Naive thymus-derived CD8-positive, alpha-beta T cell (primary cell): ENCODE measurements around the gene CDK10. TPM values are rescaled to one million over a fixed set of nuclear protein-coding genes. Genes with fewer than 3 reads are reported as not detected.

ENCODE experiments used
- ATAC-seq, 2 donors: fragments of 150-1000 bp; cut with Tn5 transposase in 1 of 2; sonication (Bioruptor Pico), chemical (Tn5 transposase) in 1 of 2; 1 replicate in 1 of 2; 2 replicates in 1 of 2; pipeline ENCODE4 v1.10.0; 2021; ENCODE audit warnings: mild to moderate bottlenecking in 2 of 2, moderate library complexity in 2 of 2
- POLR2A ChIA-PET: fragments of 350-600 bp; sonication (Branson Sonifier 250); formaldehyde crosslinking; loops from one replicate; lab custom pipeline; 2021; ENCODE audit warnings: antibody characterized with exemption; lab: Charles Lee
- DNase-seq, 10 donors: peaks; one replicate each; pipeline versions ENCODE4 v3.0.0 to v3.0.0-alpha.2; 2020 to 2022
- H3K27ac Mint-ChIP-seq, 10 donors: one replicate each; pipeline ENCODE4 v1.8.0; 2020 to 2022; ENCODE audit warnings: mild to moderate bottlenecking in 10 of 10, mixed read lengths in 10 of 10, moderate library complexity in 4 of 10, inconsistent platforms in 1 of 10
- H3K27me3 Mint-ChIP-seq, 5 donors: one replicate each; pipeline ENCODE4 v1.8.0; 2021 to 2022; ENCODE audit warnings: mixed read lengths in 5 of 5
- H3K36me3 Mint-ChIP-seq, 3 donors: one replicate each; pipeline ENCODE4 v1.8.0; 2020 to 2022; ENCODE audit warnings: mixed read lengths in 3 of 3, mild to moderate bottlenecking in 2 of 3, inconsistent platforms in 1 of 3
- H3K4me1 Mint-ChIP-seq, 4 donors: one replicate each; pipeline ENCODE4 v1.8.0; 2021 to 2022; ENCODE audit warnings: mixed read lengths in 4 of 4
- H3K4me3 Mint-ChIP-seq, 10 donors: one replicate each; pipeline ENCODE4 v1.8.0; 2020 to 2022; ENCODE audit warnings: mild to moderate bottlenecking in 10 of 10, mixed read lengths in 10 of 10, moderate library complexity in 6 of 10, inconsistent platforms in 1 of 10
- H3K9me3 Mint-ChIP-seq, 9 donors: one replicate each; pipeline ENCODE4 v1.8.0; 2020 to 2022; ENCODE audit warnings: mixed read lengths in 9 of 9, mild to moderate bottlenecking in 3 of 9, inconsistent platforms in 1 of 9, moderate library complexity in 1 of 9
- polyA plus RNA-seq, 3 donors: library from polyadenylated mRNA; unstranded; fragments of 300-500 nt; fragmentation: Illumina TruSeq; gene quantifications; one replicate each; pipeline ENCODE4 v1.2.3, GENCODE V29; 2021
- total RNA-seq, 8 experiments: library from RNA in 2 of 8; stranded (reverse) in 2 of 8; gene quantifications; one replicate each; pipeline ENCODE4 v1.2.3 and lab custom pipeline; 2021 to 2026

CDK10 gene
- 100 to 1,000 TPM; 129 to 135 TPM for total RNA-seq
- polyA plus RNA-seq, result 10 to 100 TPM; 25.4 to 63.3 (median 27.3) TPM
- total RNA-seq (lab: John Stamatoyannopoulos, UW), result 72.5 to 127 (median 92.8) reads per million in 6 experiments

- H3K4me3 Mint-ChIP-seq, result peak within 1 kb of the TSS; percentile 86 to 96 (median 92)
- peak; percentile 80 to 98 (median 88) for DNase-seq
- H3K27me3 Mint-ChIP-seq, result no peaks in the 10 kb centered on the region
- POLR2A ChIA-PET, result interaction anchor here (0.5 to 3.2 kb wide), 10 partner anchors 13 to 187 kb away, joined by 3 to 36 read pairs (median 6); partner anchors contain the start of genes CHMP1A, SPATA2L, SPATA33 and TCF25
- H3K9me3 Mint-ChIP-seq, result no peaks in the 10 kb centered on the region
- ATAC-seq, result peak; percentile 90 to 93
- peaks cover 0 to 20% (median 0%) of the 10 kb centered on the region in 3 donors for H3K36me3 Mint-ChIP-seq
- peak within 1 kb of the TSS; percentile 22 to 96 (median 92) for H3K27ac Mint-ChIP-seq
- peaks cover 8 to 25% (median 15%) of the 10 kb centered on the region in 4 donors for H3K4me1 Mint-ChIP-seq
Observed at GRCh38 chr16:89686520-89687091, at the start of gene CDK10. CDK10 (plus strand) TSS chr16:89686689; CDS start chr16:89686711, 22 bp downstream.

GRCh38 chr16:89637379-89637778 is 49.1 kb upstream of the CDK10 start:
- Mint-ChIP-seq H3K4me3 (no peak overlapping the region), H3K27me3 (peaks cover 0 to 10% (median 0%) of the 10 kb centered on the region in 5 donors), H3K9me3 (no peaks in the 10 kb centered on the region), H3K36me3 (no peaks in the 10 kb centered on the region), H3K4me1 (peaks cover 6 to 10% (median 9%) of the 10 kb centered on the region in 4 donors), H3K27ac (no peak overlapping the region)
- DNase-seq, result no peak
- ATAC-seq, result no peak
- POLR2A ChIA-PET, result no interaction called here

GRCh38 chr16:89638455-89638854 is 48.0 kb upstream of the CDK10 start:
- Mint-ChIP-seq H3K36me3 (no peaks in the 10 kb centered on the region), H3K27me3 (peaks cover 0 to 10% (median 0%) of the 10 kb centered on the region in 5 donors), H3K4me3 (no peak overlapping the region), H3K9me3 (no peaks in the 10 kb centered on the region), H3K27ac (no peak overlapping the region), H3K4me1 (peaks cover 6 to 10% (median 9%) of the 10 kb centered on the region in 4 donors)
- ATAC-seq, result no peak
- POLR2A ChIA-PET, result no interaction called here
- DNase-seq, result no peak

- no peaks in the 10 kb centered on the region for H3K9me3 Mint-ChIP-seq
- POLR2A ChIA-PET, result no interaction called here
- no peak for DNase-seq
- H3K27ac Mint-ChIP-seq, result no peak overlapping the region
- H3K4me1 Mint-ChIP-seq, result peaks cover 6 to 10% (median 9%) of the 10 kb centered on the region in 4 donors
- no peak for ATAC-seq
- peak overlapping the region in 1 of 10 donors; percentile 15 for H3K4me3 Mint-ChIP-seq
- no peaks in the 10 kb centered on the region for H3K36me3 Mint-ChIP-seq
- peaks cover 0 to 10% (median 0%) of the 10 kb centered on the region in 5 donors for H3K27me3 Mint-ChIP-seq
Observed at GRCh38 chr16:89639385-89639784, 47.1 kb upstream of the CDK10 start.

DNA sequence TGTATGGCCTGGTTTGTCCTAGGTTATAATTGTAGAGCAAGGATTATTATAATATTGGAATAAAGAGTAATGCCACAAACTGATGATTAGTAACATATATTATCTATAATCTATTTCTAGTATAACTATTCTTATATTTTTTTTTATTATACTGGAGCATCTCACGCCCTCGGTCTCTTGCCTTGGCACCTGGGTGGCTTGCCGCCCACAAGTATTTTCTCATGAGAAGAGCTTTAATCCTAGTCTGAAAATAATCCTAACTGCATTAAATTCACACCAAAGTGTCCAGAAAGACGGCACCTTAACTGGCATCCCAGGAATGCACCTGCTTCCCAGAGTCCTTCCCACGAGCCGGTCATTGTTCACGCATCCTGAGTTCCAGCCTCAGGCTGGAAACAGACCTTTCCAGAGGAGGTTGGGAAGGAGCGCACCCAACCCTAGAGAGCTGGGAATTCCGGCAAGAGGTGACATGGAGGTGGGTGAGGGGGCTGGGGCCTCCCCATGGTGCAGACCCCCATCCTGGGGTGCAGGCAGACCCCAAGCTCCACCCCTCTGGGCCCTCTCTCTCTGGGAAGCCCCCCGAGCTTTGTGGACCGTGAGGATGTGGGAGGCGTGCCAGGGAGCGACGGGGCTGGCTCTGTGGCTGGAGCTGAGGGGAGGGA is 44.9 kb upstream of the CDK10 start:
- POLR2A ChIA-PET, result interaction anchor here (0.5 to 1.4 kb wide), 2 partner anchors 9 to 80 kb away, joined by 3 to 4 read pairs; no protein-coding TSS in a partner anchor
- peaks cover 0 to 6% (median 0%) of the 10 kb centered on the region in 5 donors for H3K27me3 Mint-ChIP-seq
- ATAC-seq, result no peak
- no peak for DNase-seq
- H3K4me3 Mint-ChIP-seq, result peak overlapping the region in 6 of 10 donors; percentile 76 to 85 (median 78)
- peak overlapping the region in 3 of 10 donors; percentile 15 to 69 (median 54) for H3K27ac Mint-ChIP-seq
- peaks cover 0 to 16% (median 3%) of the 10 kb centered on the region in 3 donors for H3K36me3 Mint-ChIP-seq
- H3K4me1 Mint-ChIP-seq, result peaks cover 6 to 10% (median 9%) of the 10 kb centered on the region in 4 donors
- H3K9me3 Mint-ChIP-seq, result no peaks in the 10 kb centered on the region

DNA sequence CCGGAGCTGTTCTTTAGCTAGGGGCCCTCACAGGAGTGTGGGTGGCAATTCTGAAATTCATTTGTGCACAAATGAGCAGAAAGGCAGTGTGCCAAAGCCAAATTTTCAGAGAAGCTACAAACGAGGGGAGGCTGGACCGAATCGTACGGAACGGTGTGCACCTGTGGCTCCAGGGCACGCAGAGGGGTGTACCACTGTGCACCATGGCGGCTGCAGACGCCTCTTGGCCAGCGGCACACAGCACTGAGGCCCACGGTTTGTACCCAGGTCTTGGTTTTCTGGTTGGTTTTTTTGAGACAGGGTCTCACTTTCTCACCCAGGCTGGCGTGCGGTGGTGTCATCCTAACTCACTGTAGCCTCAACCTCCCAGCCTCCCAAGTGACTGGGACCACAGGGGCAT is 43.9 kb upstream of the CDK10 start:
- Mint-ChIP-seq H3K36me3 (peaks cover 0 to 20% (median 3%) of the 10 kb centered on the region in 3 donors), H3K9me3 (no peaks in the 10 kb centered on the region), H3K4me1 (peaks cover 6 to 10% (median 9%) of the 10 kb centered on the region in 4 donors), H3K27ac (no peak overlapping the region), H3K27me3 (peaks cover 0 to 3% (median 0%) of the 10 kb centered on the region in 5 donors), H3K4me3 (no peak overlapping the region)
- no peak for DNase-seq
- no peak for ATAC-seq
- POLR2A ChIA-PET, result interaction anchor here (1.7 kb wide), 1 partner anchor 44 kb away, joined by 3 read pairs; the partner anchor contains the start of gene CDK10

- ATAC-seq (no peak), DNase-seq (no peak)
- Mint-ChIP-seq H3K9me3 (no peaks in the 10 kb centered on the region), H3K4me1 (peaks cover 6 to 10% (median 9%) of the 10 kb centered on the region in 4 donors), H3K27me3 (no peaks in the 10 kb centered on the region), H3K27ac (peak overlapping the region in 3 of 10 donors; percentile 21 to 74 (median 22)), H3K36me3 (peaks cover 0 to 26% (median 3%) of the 10 kb centered on the region in 3 donors), H3K4me3 (no peak overlapping the region)
- POLR2A ChIA-PET, result interaction anchor here (1.7 kb wide), 1 partner anchor 43 kb away, joined by 3 read pairs; the partner anchor contains the start of gene CDK10
Observed at GRCh38 chr16:89643769-89644300, 42.7 kb upstream of the CDK10 start.

GRCh38 chr16:89645122-89645521 is 41.4 kb upstream of the CDK10 start:
- Mint-ChIP-seq H3K27me3 (no peaks in the 10 kb centered on the region), H3K27ac (peak overlapping the region in 1 of 10 donors; percentile 63), H3K4me3 (no peak overlapping the region), H3K4me1 (peaks cover 8 to 10% (median 9%) of the 10 kb centered on the region in 4 donors), H3K36me3 (peaks cover 0 to 36% (median 3%) of the 10 kb centered on the region in 3 donors), H3K9me3 (no peaks in the 10 kb centered on the region)
- DNase-seq (no peak), ATAC-seq (no peak)
- POLR2A ChIA-PET, result no interaction called here

GRCh38 chr16:89646270-89646669 is 40.2 kb upstream of the CDK10 start:
- POLR2A ChIA-PET, result no interaction called here
- Mint-ChIP-seq H3K4me1 (peaks cover under 1 to 2% (median 1%) of the 10 kb centered on the region in 4 donors), H3K4me3 (no peak overlapping the region), H3K9me3 (no peaks in the 10 kb centered on the region), H3K27me3 (no peaks in the 10 kb centered on the region), H3K36me3 (peaks cover 0 to 47% (median 3%) of the 10 kb centered on the region in 3 donors), H3K27ac (no peak overlapping the region)
- DNase-seq, result no peak
- no peak for ATAC-seq

DNA sequence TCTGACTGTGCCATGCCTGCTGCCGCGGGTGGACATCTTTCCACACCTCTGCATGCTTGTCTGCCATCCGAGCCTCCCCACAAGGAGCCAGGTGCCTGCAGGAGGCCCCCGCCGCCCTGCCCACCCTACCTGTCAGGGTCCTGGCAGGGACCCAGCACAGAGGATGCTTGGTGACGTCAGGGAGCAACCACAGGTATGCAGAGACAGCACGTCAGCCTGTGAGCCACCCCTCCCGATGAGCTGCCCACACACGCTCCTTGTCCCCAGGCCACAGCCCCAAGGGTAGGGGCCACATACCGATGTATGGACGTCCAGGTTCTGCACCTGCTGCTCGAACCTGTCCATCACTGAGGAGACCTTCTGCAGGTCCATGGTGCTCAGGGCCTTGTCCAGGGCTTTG is 39.6 kb upstream of the CDK10 start:
- DNase-seq (no peak), ATAC-seq (no peak)
- no peaks in the 10 kb centered on the region for H3K27me3 Mint-ChIP-seq
- POLR2A ChIA-PET, result interaction anchor here (0.6 kb wide), 1 partner anchor 404 kb away, joined by 3 read pairs; no protein-coding TSS in a partner anchor
- H3K27ac Mint-ChIP-seq, result no peak overlapping the region
- peaks cover 0 to 50% (median 3%) of the 10 kb centered on the region in 3 donors for H3K36me3 Mint-ChIP-seq
- H3K4me3 Mint-ChIP-seq, result no peak overlapping the region
- peaks cover 0 to 2% (median under 1%) of the 10 kb centered on the region in 4 donors for H3K4me1 Mint-ChIP-seq
- H3K9me3 Mint-ChIP-seq, result no peaks in the 10 kb centered on the region

- H3K4me3 Mint-ChIP-seq, result no peak overlapping the region
- no peak overlapping the region for H3K27ac Mint-ChIP-seq
- H3K4me1 Mint-ChIP-seq, result peaks cover 4 to 30% (median 18%) of the 10 kb centered on the region in 4 donors
- H3K9me3 Mint-ChIP-seq, result no peaks in the 10 kb centered on the region
- ATAC-seq (no peak), DNase-seq (no peak)
- H3K27me3 Mint-ChIP-seq, result no peaks in the 10 kb centered on the region
- POLR2A ChIA-PET, result no interaction called here
- H3K36me3 Mint-ChIP-seq, result peaks cover 0 to 49% (median 0%) of the 10 kb centered on the region in 3 donors
Observed at GRCh38 chr16:89651584-89651983, 34.9 kb upstream of the CDK10 start.

DNA sequence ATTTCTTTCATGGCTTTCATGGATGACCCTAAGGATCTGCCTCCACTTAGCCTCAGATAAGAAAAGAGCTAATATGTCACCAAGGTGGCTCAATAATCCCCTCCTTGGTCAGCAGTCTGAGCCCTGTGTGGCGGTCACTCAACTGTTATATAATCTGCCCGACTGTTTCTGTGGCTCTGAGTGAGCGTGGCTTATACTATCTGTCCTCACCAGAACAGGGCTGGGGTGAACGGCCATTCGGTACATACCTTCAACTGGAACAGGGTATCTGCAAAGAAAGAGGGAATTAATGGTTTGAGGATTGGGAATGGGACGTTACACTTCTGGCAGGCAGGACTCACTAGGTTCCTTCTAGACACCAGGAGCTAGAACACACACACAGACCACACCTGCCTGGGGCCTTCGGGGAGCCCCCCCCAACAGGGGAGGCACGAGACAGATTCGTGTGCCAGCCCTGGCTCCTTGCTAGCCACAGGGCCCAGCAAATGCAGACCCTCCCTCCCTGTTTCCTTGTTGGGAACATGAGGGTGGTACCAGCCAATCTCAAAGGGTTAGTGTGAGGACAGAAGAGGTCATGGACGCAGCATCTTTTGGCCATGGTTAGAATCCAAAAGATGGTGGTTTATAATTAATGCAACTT is 32.7 kb upstream of the CDK10 start:
- H3K4me3 Mint-ChIP-seq, result peak overlapping the region in 4 of 10 donors; percentile 7 to 70 (median 19)
- POLR2A ChIA-PET, result interaction anchor here (0.7 kb wide), 1 partner anchor 1017 kb away, joined by 8 read pairs; no protein-coding TSS in a partner anchor
- ATAC-seq, result no peak

More for the DNA sequence above, 32.7 kb upstream of the CDK10 start:
- H3K36me3 Mint-ChIP-seq, result peaks cover 0 to 41% (median 0%) of the 10 kb centered on the region in 3 donors
- H3K4me1 Mint-ChIP-seq, result peaks cover 13 to 40% (median 27%) of the 10 kb centered on the region in 4 donors
- H3K9me3 Mint-ChIP-seq, result no peaks in the 10 kb centered on the region
- DNase-seq, result no peak
- peak overlapping the region in 5 of 10 donors; percentile 19 to 80 (median 72) for H3K27ac Mint-ChIP-seq
- no peaks in the 10 kb centered on the region for H3K27me3 Mint-ChIP-seq
